HepG2 (cell line): ENCODE data around the gene SETD1A. TPM values are rescaled to one million over a fixed set of nuclear protein-coding genes. Genes with fewer than 3 reads are reported as not detected.

Experiments
- AGO1 ChIP-seq: fragments of 200-400 bp; formaldehyde crosslinking; IDR thresholded peaks from 2 replicates; pipeline ENCODE4 v1.6.1; 2017; ENCODE audit warnings: mild to moderate bottlenecking, low read depth, low read length, moderate library complexity; ENCODE audit not compliant: poor library complexity, severe bottlenecking
- ATF6 ChIP-seq: sonication (generic); formaldehyde crosslinking; conservative IDR thresholded peaks from 2 replicates; pipeline ENCODE4 v1.4.0; 2020; ENCODE audit warnings: missing genetic modification reagents
- CAMTA2 ChIP-seq: sonication (generic); formaldehyde crosslinking; IDR thresholded peaks from 2 replicates; pipeline ENCODE4 v1.4.0; 2020; ENCODE audit warnings: mild to moderate bottlenecking, missing genetic modification reagents, borderline replicate concordance
- CTCF ChIP-seq: sonication (generic); formaldehyde crosslinking; IDR thresholded peaks from 2 replicates; pipeline ENCODE4 v1.5.0; 2020; ENCODE audit warnings: mild to moderate bottlenecking, missing genetic modification reagents, moderate library complexity
- DMAP1 ChIP-seq: IDR thresholded peaks from 2 replicates; pipeline ENCODE4 v1.6.1; 2016
- DNMT1 ChIP-seq: sonication (generic); formaldehyde crosslinking; IDR thresholded peaks from 2 replicates; pipeline ENCODE4 v1.5.1; 2020; ENCODE audit warnings: mild to moderate bottlenecking, missing genetic modification reagents
- JUND ChIP-seq: sonication (generic); formaldehyde crosslinking; IDR thresholded peaks from 2 replicates; pipeline ENCODE4 v1.8.0; 2022; ENCODE audit warnings: mild to moderate bottlenecking, missing genetic modification reagents
- KDM5A ChIP-seq: fragments of 200-600 bp; sonication (generic); IDR thresholded peaks from 2 replicates; pipeline ENCODE4 v1.7.0; 2018; ENCODE audit warnings: antibody characterized with exemption, mild to moderate bottlenecking, low read length, borderline replicate concordance
- MED13 ChIP-seq: sonication (generic); formaldehyde crosslinking; IDR thresholded peaks from 2 replicates; pipeline ENCODE4 v1.5.0; 2020; ENCODE audit warnings: missing genetic modification reagents
- MXI1 ChIP-seq: IDR thresholded peaks from 3 replicates; pipeline ENCODE4 v1.6.1; 2012; ENCODE audit warnings: low read depth, low read length, inconsistent platforms, borderline replicate concordance
- NCOR1 ChIP-seq: fragments of 200-600 bp; sonication (generic); IDR thresholded peaks from 2 replicates; pipeline ENCODE4 v1.7.0; 2017; ENCODE audit warnings: antibody characterized with exemption, low read length, borderline replicate concordance
- RARG ChIP-seq: sonication (generic); formaldehyde crosslinking; IDR thresholded peaks from 2 replicates; pipeline ENCODE4 v1.4.0; 2020; ENCODE audit warnings: low read depth, mild to moderate bottlenecking, missing genetic modification reagents
- SP5 ChIP-seq: IDR thresholded peaks from 2 replicates; pipeline ENCODE4 v1.6.1; 2016; ENCODE audit warnings: low read depth, borderline replicate concordance
- TEAD3 ChIP-seq: optimal IDR thresholded peaks from 2 replicates; pipeline ENCODE3; 2016; ENCODE audit warnings: borderline replicate concordance
- ZBTB43 ChIP-seq: sonication (generic); formaldehyde crosslinking; conservative IDR thresholded peaks from 2 replicates; pipeline ENCODE4 v1.4.0; 2020; ENCODE audit warnings: missing genetic modification reagents
- ZFP36L2 ChIP-seq: sonication (generic); formaldehyde crosslinking; IDR thresholded peaks from 2 replicates; pipeline ENCODE4 v1.4.0; 2020; ENCODE audit warnings: missing genetic modification reagents
- ZNF205 ChIP-seq: IDR thresholded peaks from 2 replicates; pipeline ENCODE4 v1.6.1; 2018; ENCODE audit warnings: missing biosample characterization, missing genetic modification reagents
- ZNF251 ChIP-seq: sonication (generic); formaldehyde crosslinking; IDR thresholded peaks from 2 replicates; pipeline ENCODE4 v1.9.0; 2021; ENCODE audit warnings: mild to moderate bottlenecking, missing genetic modification reagents
- ZNF33B ChIP-seq: sonication (generic); formaldehyde crosslinking; IDR thresholded peaks from 2 replicates; pipeline ENCODE4 v1.5.1; 2020; ENCODE audit warnings: mild to moderate bottlenecking, missing genetic modification reagents
- ZNF431 ChIP-seq: sonication (generic); formaldehyde crosslinking; IDR thresholded peaks from 2 replicates; pipeline ENCODE4 v1.9.0; 2022; ENCODE audit warnings: missing genetic modification reagents, low read depth, mild to moderate bottlenecking, borderline replicate concordance
- ZNF547 ChIP-seq: sonication (generic); formaldehyde crosslinking; IDR thresholded peaks from 2 replicates; pipeline ENCODE4 v1.5.1; 2020; ENCODE audit warnings: mild to moderate bottlenecking, missing genetic modification reagents
- ZNF710 ChIP-seq: sonication (generic); formaldehyde crosslinking; IDR thresholded peaks from 2 replicates; pipeline ENCODE4 v1.5.0; 2020; ENCODE audit warnings: mild to moderate bottlenecking, missing genetic modification reagents, borderline replicate concordance
- ZNF879 ChIP-seq: sonication (generic); formaldehyde crosslinking; IDR thresholded peaks from 2 replicates; pipeline ENCODE4 v1.8.1; 2023; ENCODE audit warnings: missing genetic modification reagents
- polyA plus RNA-seq, 8 experiments: library from polyadenylated mRNA; depleted of rRNA in 3 of 8; stranded (reverse) in 7 of 8; unstranded in 1 of 8; fragments of >200 nt; fragmentation: Illumina TruSeq in 4 of 8; extraction: Trizol in 4 of 8; gene quantifications; 2 replicates each; pipeline versions ENCODE4 v1.2.1 to v1.2.3, GENCODE V29; 2011 to 2016; ENCODE audit warnings: low read depth in 4 of 8, missing spikeins in 1 of 8, mixed read lengths in 1 of 8; ENCODE audit not compliant: insufficient read depth in 1 of 8
- total RNA-seq, 5 experiments: library from RNA; depleted of rRNA; stranded (reverse); fragments of >200 nt; fragmentation: Illumina TruSeq; extraction: Trizol; gene quantifications; 2 replicates each; pipeline ENCODE4 v1.2.3, GENCODE V29; 2016; ENCODE audit warnings: low read depth in 1 of 5

Gene SETD1A
- total and polyA plus RNA-seq, 2 of the 13 experiments (the other 11 are each of a cell fraction or from before 2014, with no cell fraction given), result 3.8 to 5.6 TPM

- TF ChIP-seq SP5, result no peak
- peak; percentile 73; the same call in 1 of the 2 replicates for TF ChIP-seq ZNF251
- no peak for TF ChIP-seq ZFP36L2 (CRISPR knock-in tag)
- no peak; the same call in 1 of the 2 replicates for TF ChIP-seq DMAP1 (CRISPR knock-in tag)
- TF ChIP-seq JUND (CRISPR knock-in tag), result no peak
- TF ChIP-seq MXI1, result no peak
- TF ChIP-seq AGO1, result peak; percentile 81
- TF ChIP-seq KDM5A, result no peak; the same call in 1 of the 2 replicates
- peak; percentile 9; the same call in 1 of the 2 replicates for TF ChIP-seq ZNF879 (CRISPR knock-in tag)
- no peak for TF ChIP-seq ATF6 (CRISPR knock-in tag)
- peak; percentile 82; the same call in 1 of the 2 replicates for TF ChIP-seq ZNF710 (CRISPR knock-in tag)
- peak; percentile 33 for TF ChIP-seq TEAD3
- peak; percentile 97 for TF ChIP-seq CTCF
- no peak for TF ChIP-seq RARG (CRISPR knock-in tag)
- 0 out of 2 replicates have a peak, but pooled peaks have one; percentile 7 for TF ChIP-seq CAMTA2 (CRISPR knock-in tag)
- TF ChIP-seq NCOR1, result no peak
- TF ChIP-seq ZNF547 (CRISPR knock-in tag), result peak; percentile 72; the same call in 1 of the 2 replicates
- TF ChIP-seq DNMT1 (CRISPR knock-in tag), result peak; percentile 41; the same call in 1 of the 2 replicates
- TF ChIP-seq MED13 (CRISPR knock-in tag), result no peak
- TF ChIP-seq ZBTB43 (CRISPR knock-in tag), result no peak
- TF ChIP-seq ZNF431 (CRISPR knock-in tag), result no peak
- TF ChIP-seq ZNF205, result 0 out of 2 replicates have a peak, but pooled peaks have one; percentile 16
- TF ChIP-seq ZNF33B, result peak; percentile 78; the same call in 1 of the 2 replicates
Measured at GRCh38 chr16:30953511-30954124, 3.9 kb upstream of the SETD1A start (continued).
